Parathyroid adenoma (tissue), 2 donors: Measurements from ENCODE around the gene KRTAP4-16.

Source experiments
- H2AFZ ChIP-seq: fragments of 300-600 bp; sonication (generic); one replicate; pipeline ENCODE4 v1.7.0; 2017; ENCODE audit warnings: antibody characterized with exemption, mild to moderate bottlenecking
- H3K27ac ChIP-seq: fragments of 300-600 bp; sonication (generic); one replicate; pipeline ENCODE4 v1.7.0; 2017
- H3K27me3 ChIP-seq: fragments of 300-600 bp; sonication (generic); one replicate; pipeline ENCODE4 v1.7.0; 2017; ENCODE audit warnings: low read length; ENCODE audit not compliant: control insufficient read depth, insufficient read depth
- H3K36me3 ChIP-seq: fragments of 300-600 bp; sonication (generic); one replicate; pipeline ENCODE4 v1.7.0; 2017; ENCODE audit warnings: low read length; ENCODE audit not compliant: control insufficient read depth, insufficient read depth
- H3K4me1 ChIP-seq: fragments of 300-600 bp; sonication (generic); one replicate; pipeline ENCODE4 v1.7.0; 2017; ENCODE audit warnings: control low read depth
- H3K4me2 ChIP-seq: fragments of 300-600 bp; sonication (generic); one replicate; pipeline ENCODE4 v1.7.0; 2017; ENCODE audit warnings: low read length
- H3K4me3 ChIP-seq: fragments of 300-600 bp; sonication (generic); one replicate; pipeline ENCODE4 v1.7.0; 2017; ENCODE audit warnings: low read depth, low read length
- H3K79me2 ChIP-seq: fragments of 300-600 bp; sonication (generic); one replicate; pipeline ENCODE4 v1.7.0; 2017; ENCODE audit warnings: control low read depth
- H3K9ac ChIP-seq: fragments of 300-600 bp; sonication (generic); one replicate; pipeline ENCODE4 v1.7.0; 2017; ENCODE audit warnings: mild to moderate bottlenecking
- H3K9me3 ChIP-seq: fragments of 300-600 bp; sonication (generic); one replicate; pipeline ENCODE4 v1.7.0; 2017; ENCODE audit warnings: low read length; ENCODE audit not compliant: control insufficient read depth
- CTCF ChIP-seq: fragments of 300-600 bp; sonication (generic); IDR thresholded peaks from one replicate; pipeline ENCODE4 v1.7.0; 2017; ENCODE audit warnings: antibody characterized with exemption, mild to moderate bottlenecking
- donor health status: primary hyperparathyroidism.

KRTAP4-16 gene

DNA sequence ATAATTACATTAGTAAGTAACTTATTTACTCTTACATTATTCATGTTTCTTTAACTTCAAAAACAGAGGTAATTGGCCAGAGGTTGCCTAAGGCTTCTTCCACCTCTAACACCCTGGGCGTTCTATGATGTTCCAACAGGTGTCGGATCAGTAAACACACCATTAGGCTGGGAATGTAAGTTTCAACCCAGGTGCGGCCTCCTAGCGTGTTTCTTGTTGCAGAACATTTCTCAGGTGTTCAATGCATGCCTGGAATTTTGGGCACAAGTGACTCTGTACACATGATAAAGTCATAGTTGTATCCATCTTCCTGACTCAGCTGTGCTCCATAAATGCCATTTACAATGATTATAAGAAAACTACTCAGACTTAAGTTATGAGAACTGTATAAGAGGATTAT lies 48.0 kb downstream of the KRTAP4-16 start:
- H2AFZ ChIP-seq = no peak overlapping the region
- H3K36me3 ChIP-seq = no peaks in the 10 kb centered on the region
- no peak overlapping the region for H3K27ac ChIP-seq
- H3K27me3 ChIP-seq = peaks cover 2% of the 10 kb centered on the region
- no peak overlapping the region for H3K4me2 ChIP-seq
- H3K9ac ChIP-seq = no peak overlapping the region
- no peak overlapping the region for H3K4me3 ChIP-seq
- no peaks in the 10 kb centered on the region for H3K9me3 ChIP-seq
- TF ChIP-seq CTCF = no peak
- no peaks in the 10 kb centered on the region for H3K4me1 ChIP-seq
- no peaks in the 10 kb centered on the region for H3K79me2 ChIP-seq

- Histone ChIP-seq H3K27ac (no peak overlapping the region), H2AFZ (no peak overlapping the region), H3K4me1 (no peaks in the 10 kb centered on the region), H3K27me3 (peaks cover 4% of the 10 kb centered on the region), H3K4me3 (no peak overlapping the region), H3K4me2 (no peak overlapping the region), H3K36me3 (no peaks in the 10 kb centered on the region), H3K79me2 (no peaks in the 10 kb centered on the region), H3K9ac (no peak overlapping the region), H3K9me3 (no peaks in the 10 kb centered on the region)
- TF ChIP-seq CTCF = no peak
Measured at GRCh38 chr17:41052566-41052965, 49.4 kb downstream of the KRTAP4-16 start.
